DMS 273 (cell line): ENCODE results near the gene TAP2.

Experiments
- DNase-seq: peaks from one replicate; lab custom pipeline; 2025; ENCODE audit not compliant: unreplicated experiment; lab: John Stamatoyannopoulos, UW

The TAP2 gene

DNA sequence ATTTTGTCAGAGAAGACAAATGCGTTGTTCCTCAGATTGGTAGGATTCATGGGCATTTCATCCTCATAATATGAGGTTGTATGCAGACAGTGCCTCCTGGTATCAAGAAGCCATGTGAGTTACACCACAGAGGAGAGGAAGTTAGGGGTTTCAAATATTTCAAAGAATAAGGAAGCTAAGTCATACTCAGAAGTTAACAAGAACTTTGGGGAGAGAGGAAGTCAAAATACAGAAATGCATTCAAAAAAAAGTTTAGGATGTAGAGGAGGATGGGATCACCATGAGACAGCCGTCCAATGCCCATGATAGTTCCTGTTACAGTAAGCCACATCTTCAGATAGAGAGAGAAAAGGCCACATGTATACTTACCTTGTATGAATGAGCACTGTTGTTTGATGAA lies 44.0 kb downstream of the TAP2 start:
- DNase-seq: no peak

DNA sequence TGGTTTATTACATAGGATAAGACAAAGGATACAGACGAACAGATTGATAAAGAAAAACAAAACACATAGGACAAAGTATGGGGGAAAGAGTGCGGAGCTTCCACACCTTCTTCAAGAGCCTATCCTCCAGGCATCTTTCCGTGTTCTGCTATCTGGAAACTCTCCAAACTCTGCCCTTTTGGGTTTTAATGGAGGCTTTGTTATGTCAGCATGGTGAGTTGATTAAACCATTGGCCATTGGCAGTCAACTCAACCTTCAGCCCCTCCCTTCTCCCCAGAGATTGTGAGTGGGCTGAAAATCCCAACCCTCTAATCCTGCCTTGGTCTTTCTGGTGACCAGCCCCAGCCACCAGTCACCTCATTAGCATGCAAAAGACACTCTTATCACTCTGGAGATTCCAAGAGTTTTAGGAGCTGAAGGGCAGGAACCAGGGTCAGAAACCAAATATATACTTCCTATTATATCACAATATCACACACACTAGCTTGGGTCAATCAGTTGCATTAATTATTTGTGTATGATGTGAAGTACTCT lies 45.6 kb downstream of the TAP2 start:
- DNase-seq: no peak

GRCh38 chr6:32790306-32790705 lies 48.2 kb downstream of the TAP2 start:
- no peak for DNase-seq
